Dermis blood vessel endothelial cell (primary cell): ENCODE data around the gene NRF1. TPM values are rescaled to one million over a fixed set of nuclear protein-coding genes. Genes with fewer than 3 reads are reported as not detected.

Experiments used
- DNase-seq: peaks from one replicate; pipeline ENCODE4 v3.0.0; 2010
- total RNA-seq: library from RNA; depleted of rRNA; stranded (reverse); fragments of >200 nt; gene quantifications from 2 replicates; pipeline ENCODE4 v1.2.3, GENCODE V29; 2014

NRF1 gene
- total RNA-seq, 1 donor from 2014 or later = 18.9 TPM

- DNase-seq = no peak
Measured at GRCh38 chr7:129686063-129686462, 74.5 kb downstream of the NRF1 start.

GRCh38 chr7:129688503-129689222 is 77.1 kb downstream of the NRF1 start:
- DNase-seq = no peak

GRCh38 chr7:129689995-129690581 is 78.6 kb downstream of the NRF1 start:
- no peak for DNase-seq

GRCh38 chr7:129690701-129691100 is 79.2 kb downstream of the NRF1 start:
- DNase-seq = peak; percentile 12

GRCh38 chr7:129698516-129699418 is 87.2 kb downstream of the NRF1 start:
- DNase-seq = no peak

- DNase-seq = no peak
Measured at GRCh38 chr7:129702316-129702715, 90.8 kb downstream of the NRF1 start.

GRCh38 chr7:129702761-129703338 is 91.3 kb downstream of the NRF1 start:
- no peak for DNase-seq

GRCh38 chr7:129703751-129704150 is 92.2 kb downstream of the NRF1 start:
- no peak for DNase-seq

- DNase-seq = no peak
Measured at GRCh38 chr7:129707910-129708499, 96.5 kb downstream of the NRF1 start.

GRCh38 chr7:129713544-129713943 is 102.0 kb downstream of the NRF1 start:
- DNase-seq = peak; percentile 5

GRCh38 chr7:129714514-129715063 is 103.1 kb downstream of the NRF1 start:
- DNase-seq = no peak

GRCh38 chr7:129719980-129720732 is 108.6 kb downstream of the NRF1 start:
- no peak for DNase-seq

GRCh38 chr7:129721068-129721467 is 109.5 kb downstream of the NRF1 start:
- no peak for DNase-seq

GRCh38 chr7:129723679-129724078 is 112.2 kb downstream of the NRF1 start:
- DNase-seq = no peak

GRCh38 chr7:129724796-129725195 is 113.3 kb downstream of the NRF1 start:
- no peak for DNase-seq

GRCh38 chr7:129728875-129729467 is 117.5 kb downstream of the NRF1 start:
- no peak for DNase-seq

GRCh38 chr7:129729511-129729910 is 118.0 kb downstream of the NRF1 start:
- DNase-seq = no peak

GRCh38 chr7:129730159-129730558 is 118.6 kb downstream of the NRF1 start:
- no peak for DNase-seq

- no peak for DNase-seq
Measured at GRCh38 chr7:129734400-129734799, 122.9 kb downstream of the NRF1 start.

GRCh38 chr7:129739427-129739826 is 127.9 kb downstream of the NRF1 start:
- DNase-seq = peak; percentile 87
